ENCODE measurements around the gene GUCA2A. TPM values are rescaled to one million over a fixed set of nuclear protein-coding genes. Genes with fewer than 3 reads are reported as not detected.

The GUCA2A gene
- total and polyA plus RNA-seq, 9 of the 15 experiments (the other 6 are each of a cell fraction or from before 2014, with no cell fraction given) = not detected

- H4K20me1 ChIP-seq (replicated peaks; ENCODE audit: control insufficient read depth, insufficient read depth, low read length) = no peaks in the 10 kb centered on the region; the same call in none of the 2 replicates
- no peak for ATAC-seq
- no peaks in the 10 kb centered on the region for H3K36me3 ChIP-seq (ENCODE audit: control insufficient read depth, insufficient read depth, low read length)
- DNase-seq (ENCODE audit: extremely low read depth in 1 of 4, low spot score in 3 of 4) = no peak
- no peak overlapping the region for H3K9ac ChIP-seq (ENCODE audit: insufficient read depth in 1 of 2, low read depth in 2 of 2, low read length in 2 of 2)
- H3K27me3 ChIP-seq (ENCODE audit: control insufficient read depth in 2 of 2, insufficient read depth in 2 of 2, low read length in 2 of 2) = peaks cover 30 to 54% of the 10 kb centered on the region in 2 experiments; a peak in 4 of 5 replicates
- peaks cover 0 to 5% of the 10 kb centered on the region in 2 experiments; a peak in 1 of 5 replicates for H3K4me1 ChIP-seq (replicated peaks in 1 of 2; ENCODE audit: control insufficient read depth in 2 of 2, insufficient read depth in 2 of 2, low read length in 2 of 2)
- no peak overlapping the region for H3K4me2 ChIP-seq (ENCODE audit: insufficient read depth, low read length)
- no peaks in the 10 kb centered on the region for H3K79me2 ChIP-seq (ENCODE audit: control insufficient read depth, insufficient read depth, low read length)
- no peak overlapping the region for H2AFZ ChIP-seq (ENCODE audit: low read depth, low read length)
- WGBS (ENCODE audit: insufficient coverage, low coverage, missing lambda C conversion rate) = 0% methylated on average over 2 of the region's 2 CpGs
- no peaks in the 10 kb centered on the region for H3K9me1 ChIP-seq (ENCODE audit: control insufficient read depth, insufficient read depth, low read length)
- in situ Hi-C loops (cut with MboI) = no loop called here
- no peak overlapping the region for H3K27ac ChIP-seq (ENCODE audit: extremely low read depth, low read depth, low read length)
- H3K4me3 ChIP-seq = no peak overlapping the region
- no peak for FAIRE-seq
- CTCF ChIA-PET (ENCODE audit: low intra/inter-chr PET ratio) = no interaction called here
- BruUV-seq (replicated peaks) = no TSS peak
- intact Hi-C loops (cut with micrococcal nuclease) = no loop called here
- POLR2A ChIA-PET = interaction anchor here (0.6 kb wide), 1 partner anchor 664 kb away, joined by 5 read pairs; no protein-coding TSS in a partner anchor
- H3K9me3 ChIP-seq (replicated peaks; ENCODE audit: control insufficient read depth, insufficient read depth, low read depth, low read length) = no peaks in the 10 kb centered on the region
- TF ChIP-seq HES1 (IDR thresholded peaks at IDR 0.05; ENCODE audit: low read depth) (no peak), YBX1 (IDR thresholded peaks at IDR 0.05) (no peak), AFF4 (CRISPR knock-in tag; IDR thresholded peaks at IDR 0.05) (no peak), ZNF583 (CRISPR knock-in tag; IDR thresholded peaks at IDR 0.05) (no peak), USF1 (CRISPR knock-in tag; IDR thresholded peaks at IDR 0.05) (no peak), REST (IDR thresholded peaks at IDR 0.05; ENCODE audit: borderline replicate concordance) (no peak), REST (CRISPR knock-in tag; IDR thresholded peaks at IDR 0.05; ENCODE audit: low read depth) (no peak), HBP1 (CRISPR knock-in tag; IDR thresholded peaks at IDR 0.05) (no peak)
Measured at GRCh38 chr1:42158189-42158588, 6.4 kb downstream of the GUCA2A start.

All from K562 (cell line).